Measurements from ENCODE around the gene CCL5.
"Not testable (repeated sequence)": the region's sequence is repeated elsewhere in the genome, so short reads cannot be mapped to it uniquely, and the experiment has no call there.

The CCL5 gene

GRCh38 chr17:35898283-35899070, 18.3 kb upstream of the CCL5 start:
- peak; percentile 45 for DNase-seq

GRCh38 chr17:35897772-35898171, 17.6 kb upstream of the CCL5 start:
- not testable (repeated sequence) for DNase-seq

GRCh38 chr17:35895636-35896587, 15.8 kb upstream of the CCL5 start:
- peak; percentile 71 for DNase-seq

- DNase-seq, result no peak
Observed at GRCh38 chr17:35894206-35894605, 14.0 kb upstream of the CCL5 start.

GRCh38 chr17:35893751-35894150, 13.6 kb upstream of the CCL5 start:
- DNase-seq, result no peak

- peak; percentile 93 for DNase-seq
Observed at GRCh38 chr17:35892091-35893035, 12.2 kb upstream of the CCL5 start.

- DNase-seq, result no peak
Observed at GRCh38 chr17:35891269-35891668, 11.1 kb upstream of the CCL5 start.

- no peak for DNase-seq
Observed at GRCh38 chr17:35890774-35891155, 10.6 kb upstream of the CCL5 start.

GRCh38 chr17:35889818-35890773, 9.9 kb upstream of the CCL5 start:
- peak; percentile 89 for DNase-seq

GRCh38 chr17:35889241-35889640, 9.1 kb upstream of the CCL5 start:
- no peak for DNase-seq

GRCh38 chr17:35878361-35878760, 1.8 kb downstream of the CCL5 start:
- no peak for DNase-seq

GRCh38 chr17:35877345-35878029, 2.7 kb downstream of the CCL5 start:
- DNase-seq, result no peak

- DNase-seq, result no peak
Observed at GRCh38 chr17:35876534-35876933, 3.6 kb downstream of the CCL5 start.

GRCh38 chr17:35875800-35876139, 4.4 kb downstream of the CCL5 start:
- no peak for DNase-seq

GRCh38 chr17:35875072-35875799, 4.9 kb downstream of the CCL5 start:
- DNase-seq, result no peak

- no peak for DNase-seq
Observed at GRCh38 chr17:35872196-35872980, 7.8 kb downstream of the CCL5 start.

GRCh38 chr17:35870906-35871819, 9.0 kb downstream of the CCL5 start:
- no peak for DNase-seq

- no peak for DNase-seq
Observed at GRCh38 chr17:35868737-35869136, 11.4 kb downstream of the CCL5 start, which contains the start of gene HEATR9. HEATR9 (minus strand) TSS chr17:35868891; CDS start chr17:35868742, 149 bp downstream.
